Body of pancreas (tissue), 4 donors: ENCODE data around the gene EPG5.

Experiments used
- CTCF ChIP-seq, 7 experiments: fragments of 450-650 bp in 4 of 7; fragments of 200-600 bp in 3 of 7; sonication (generic) in 3 of 7; IDR thresholded peaks; one replicate each; pipeline ENCODE4 v1.5.1; 2016 to 2019; ENCODE audit warnings: antibody characterized with exemption in 7 of 7
- POLR2A ChIP-seq, 3 donors: fragments of 450-650 bp; IDR thresholded peaks; one replicate each; pipeline ENCODE4 v1.6.1; 2016; ENCODE audit warnings: antibody characterized with exemption in 3 of 3, mild to moderate bottlenecking in 2 of 3

- no peak for TF ChIP-seq CTCF (IDR thresholded peaks at IDR 0.05)
- no peak for TF ChIP-seq POLR2A (IDR thresholded peaks at IDR 0.05)
These were observed 77.6 kb downstream of the EPG5 start for GRCh38 chr18:45889419-45890064.
